CD14-positive monocyte (primary cell): ENCODE measurements around the gene CD63. TPM values are rescaled to one million over a fixed set of nuclear protein-coding genes. Genes with fewer than 3 reads are reported as not detected.

ENCODE experiments used
- DNase-seq, 3 donors: peaks; one replicate each; pipeline ENCODE4 v3.0.0-alpha.2; 2011 to 2022
- H2AFZ ChIP-seq: 2 replicates; pipeline ENCODE4 v1.6.0; 2012; ENCODE audit warnings: mild to moderate bottlenecking, low read depth, low read length, inconsistent platforms; ENCODE audit not compliant: insufficient read depth, poor library complexity, severe bottlenecking
- H3K27ac ChIP-seq, 2 donors: 1 replicate in 1 of 2; 2 replicates in 1 of 2; pipeline ENCODE4 v1.5.1; 2012 to 2013; ENCODE audit warnings: low read length in 2 of 2, control low read depth in 1 of 2, inconsistent platforms in 1 of 2, low read depth in 1 of 2, mild to moderate bottlenecking in 1 of 2
- H3K27me3 ChIP-seq, 2 donors: one replicate each; pipeline versions ENCODE4 v1.6.0 to v1.6.1; 2011 to 2013; ENCODE audit warnings: low read length in 2 of 2; ENCODE audit not compliant: control insufficient read depth in 2 of 2, insufficient read depth in 2 of 2
- H3K36me3 ChIP-seq, 2 donors: replicated peaks in 1 of 2; 1 replicate in 1 of 2; 2 replicates in 1 of 2; pipeline versions ENCODE4 v1.5.1 to v1.6.1; 2012 to 2013; ENCODE audit warnings: low read length in 2 of 2, control low read depth in 1 of 2, inconsistent platforms in 1 of 2, mild to moderate bottlenecking in 1 of 2; ENCODE audit not compliant: insufficient read depth in 2 of 2, control insufficient read depth in 1 of 2
- H3K4me1 ChIP-seq, 2 donors: 1 replicate in 1 of 2; 2 replicates in 1 of 2; pipeline versions ENCODE4 v1.5.1 to v1.6.1; 2012 to 2013; ENCODE audit warnings: low read length in 2 of 2, control low read depth in 1 of 2, inconsistent platforms in 1 of 2, mild to moderate bottlenecking in 1 of 2, moderate library complexity in 1 of 2; ENCODE audit not compliant: insufficient read depth in 2 of 2, control insufficient read depth in 1 of 2
- H3K4me2 ChIP-seq: replicated peaks from 2 replicates; pipeline ENCODE3; 2012; ENCODE audit warnings: low read length, moderate library complexity, mild to moderate bottlenecking; ENCODE audit not compliant: poor library complexity, severe bottlenecking; ENCODE audit errors: extremely low read depth
- H3K4me3 ChIP-seq, 3 experiments: fragments of 200-600 bp in 1 of 3; sonication (generic) in 1 of 3; replicated peaks in 1 of 3; 1 replicate in 2 of 3; 2 replicates in 1 of 3; pipeline ENCODE4 v1.5.1; 2011 to 2013; ENCODE audit warnings: low read length in 3 of 3, mild to moderate bottlenecking in 3 of 3, control low read depth in 2 of 3, low read depth in 2 of 3, inconsistent platforms in 1 of 3, moderate library complexity in 1 of 3
- H3K79me2 ChIP-seq: 2 replicates; pipeline ENCODE4 v1.6.0; 2012; ENCODE audit warnings: mild to moderate bottlenecking, control low read depth, inconsistent platforms, low read length, moderate library complexity; ENCODE audit not compliant: insufficient read depth
- H3K9ac ChIP-seq: 2 replicates; pipeline ENCODE4 v1.6.0; 2017; ENCODE audit warnings: low read length, mild to moderate bottlenecking; ENCODE audit not compliant: insufficient read depth, poor library complexity, severe bottlenecking
- H3K9me3 ChIP-seq, 2 donors: replicated peaks in 1 of 2; 1 replicate in 1 of 2; 2 replicates in 1 of 2; pipeline versions ENCODE4 v1.5.1 to v1.6.1; 2012 to 2013; ENCODE audit warnings: low read length in 2 of 2, control low read depth in 1 of 2; ENCODE audit not compliant: control insufficient read depth in 1 of 2, insufficient read depth in 1 of 2
- H4K20me1 ChIP-seq: 2 replicates; pipeline ENCODE4 v1.6.0; 2012; ENCODE audit warnings: mild to moderate bottlenecking, low read length, control low read depth, moderate library complexity; ENCODE audit not compliant: insufficient read depth
- H3K27ac Mint-ChIP-seq, 7 donors: one replicate each; pipeline ENCODE4 v1.8.0; 2020; ENCODE audit warnings: mild to moderate bottlenecking in 7 of 7, mixed read lengths in 7 of 7, moderate library complexity in 6 of 7, inconsistent platforms in 2 of 7
- H3K27me3 Mint-ChIP-seq, 3 donors: one replicate each; pipeline ENCODE4 v1.8.0; 2021 to 2022; ENCODE audit warnings: low read depth in 3 of 3, mild to moderate bottlenecking in 3 of 3, mixed read lengths in 3 of 3, moderate library complexity in 3 of 3, inconsistent platforms in 1 of 3
- H3K36me3 Mint-ChIP-seq, 2 donors: one replicate each; pipeline ENCODE4 v1.8.0; 2020; ENCODE audit warnings: mixed read lengths in 2 of 2, inconsistent platforms in 1 of 2, mild to moderate bottlenecking in 1 of 2
- H3K4me1 Mint-ChIP-seq: one replicate; pipeline ENCODE4 v1.8.0; 2020; ENCODE audit warnings: mild to moderate bottlenecking, mixed read lengths
- H3K4me3 Mint-ChIP-seq, 2 donors: one replicate each; pipeline ENCODE4 v1.8.0; 2020; ENCODE audit warnings: mild to moderate bottlenecking in 2 of 2, mixed read lengths in 2 of 2, moderate library complexity in 1 of 2
- H3K9me3 Mint-ChIP-seq, 7 donors: one replicate each; pipeline ENCODE4 v1.8.0; 2020 to 2022; ENCODE audit warnings: mixed read lengths in 7 of 7, mild to moderate bottlenecking in 6 of 7, moderate library complexity in 6 of 7, inconsistent platforms in 2 of 7
- WGBS: methylation state at CpG from one replicate; pipeline ENCODE4 v1.1.5; 2013; ENCODE audit warnings: missing lambda C conversion rate; ENCODE audit not compliant: insufficient coverage; 5-methylcytosine and 5-hydroxymethylcytosine counted together
- intact Hi-C, 2 donors: fragments of 100-400 bp; cut with micrococcal nuclease; formaldehyde crosslinking; loops; one replicate each; pipeline versions ENCODE4 v1.15.0 to v1.15.1; 2023
- polyA plus RNA-seq, 3 donors: library from polyadenylated mRNA; depleted of rRNA in 1 of 3; unstranded in 2 of 3; stranded (reverse) in 1 of 3; fragments of 300-500 nt in 2 of 3; fragments of >200 nt in 1 of 3; fragmentation: Illumina TruSeq in 2 of 3; gene quantifications; 1 replicate in 2 of 3; 2 replicates in 1 of 3; pipeline ENCODE4 v1.2.3, GENCODE V29; 2012 to 2021
- TF ChIP-seq, protein P1 (sequence below): fragments of 200-600 bp; IDR thresholded peaks from one replicate; pipeline ENCODE4 v1.8.0; 2022; ENCODE audit warnings: antibody characterized with exemption, mild to moderate bottlenecking

CD63 gene
- polyA plus RNA-seq, 3 donors: 336 to 1,099 (median 988) TPM

- Mint-ChIP-seq H3K4me3 (no peak overlapping the region), H3K9me3 (no peaks in the 10 kb centered on the region), H3K4me1 (peaks cover 32% of the 10 kb centered on the region), H3K36me3 (peaks cover 5% of the 10 kb centered on the region in 2 donors), H3K27ac (no peak overlapping the region), H3K27me3 (peaks cover 4 to 7% (median 6%) of the 10 kb centered on the region in 3 donors)
- Histone ChIP-seq H3K4me2 (no peak overlapping the region), H3K9me3 (no peaks in the 10 kb centered on the region), H3K9ac (no peak overlapping the region), H3K4me3 (no peak overlapping the region), H3K4me1 (peaks cover 15 to 23% of the 10 kb centered on the region in 2 donors), H3K27me3 (no peaks in the 10 kb centered on the region), H3K36me3 (no peaks in the 10 kb centered on the region), H2AFZ (no peak overlapping the region), H3K79me2 (no peaks in the 10 kb centered on the region), H3K27ac (no peak overlapping the region), H4K20me1 (no peaks in the 10 kb centered on the region)
- WGBS: 95% methylated on average over 6 of the region's 7 CpGs
- DNase-seq: no peak
- intact Hi-C loops: loop anchor here in 1 of 2 donors (5.0 kb wide), 1 partner anchor 34 kb away; the partner anchor contains the start of gene BLOC1S1
- TF ChIP-seq, protein P1, sequence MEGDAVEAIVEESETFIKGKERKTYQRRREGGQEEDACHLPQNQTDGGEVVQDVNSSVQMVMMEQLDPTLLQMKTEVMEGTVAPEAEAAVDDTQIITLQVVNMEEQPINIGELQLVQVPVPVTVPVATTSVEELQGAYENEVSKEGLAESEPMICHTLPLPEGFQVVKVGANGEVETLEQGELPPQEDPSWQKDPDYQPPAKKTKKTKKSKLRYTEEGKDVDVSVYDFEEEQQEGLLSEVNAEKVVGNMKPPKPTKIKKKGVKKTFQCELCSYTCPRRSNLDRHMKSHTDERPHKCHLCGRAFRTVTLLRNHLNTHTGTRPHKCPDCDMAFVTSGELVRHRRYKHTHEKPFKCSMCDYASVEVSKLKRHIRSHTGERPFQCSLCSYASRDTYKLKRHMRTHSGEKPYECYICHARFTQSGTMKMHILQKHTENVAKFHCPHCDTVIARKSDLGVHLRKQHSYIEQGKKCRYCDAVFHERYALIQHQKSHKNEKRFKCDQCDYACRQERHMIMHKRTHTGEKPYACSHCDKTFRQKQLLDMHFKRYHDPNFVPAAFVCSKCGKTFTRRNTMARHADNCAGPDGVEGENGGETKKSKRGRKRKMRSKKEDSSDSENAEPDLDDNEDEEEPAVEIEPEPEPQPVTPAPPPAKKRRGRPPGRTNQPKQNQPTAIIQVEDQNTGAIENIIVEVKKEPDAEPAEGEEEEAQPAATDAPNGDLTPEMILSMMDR: no peak
These were observed 45.1 kb downstream of the CD63 start for GRCh38 chr12:55683676-55684075.

DNA sequence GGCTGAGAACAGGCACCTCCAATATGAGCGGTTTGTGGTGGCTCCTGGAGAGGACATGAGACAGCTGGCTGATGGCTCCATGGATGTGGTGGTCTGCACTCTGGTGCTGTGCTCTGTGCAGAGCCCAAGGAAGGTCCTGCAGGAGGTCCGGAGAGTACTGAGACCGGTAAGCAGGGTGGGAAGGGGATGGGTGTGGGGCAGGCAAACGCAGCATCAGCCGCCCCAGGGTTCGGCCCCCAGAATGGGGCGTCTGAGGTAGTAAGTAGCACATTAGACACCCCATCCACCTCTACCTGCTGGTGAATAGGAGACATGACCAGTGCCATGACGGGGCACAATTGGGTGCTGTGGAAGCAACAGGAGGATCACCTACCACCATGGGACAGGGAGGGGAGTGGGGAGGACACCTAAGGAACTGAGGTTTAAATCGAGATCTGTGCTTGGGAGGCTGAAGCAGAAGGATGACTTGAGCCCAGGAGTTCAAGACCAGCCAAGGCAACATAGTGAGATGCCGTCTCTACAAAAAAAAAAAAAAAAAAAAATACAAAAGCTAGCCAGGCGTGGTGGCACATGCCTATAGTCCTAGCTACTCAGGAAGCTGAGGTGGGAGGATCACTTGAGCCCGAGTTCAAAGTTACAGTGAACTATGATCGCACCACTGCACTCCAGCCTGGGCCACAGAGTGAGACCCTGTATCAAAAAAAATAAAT lies 46.6 kb downstream of the CD63 start:
- Mint-ChIP-seq H3K9me3 (no peaks in the 10 kb centered on the region), H3K4me1 (peaks cover 32% of the 10 kb centered on the region), H3K27me3 (peaks cover 4 to 7% (median 6%) of the 10 kb centered on the region in 3 donors), H3K4me3 (peak overlapping the region; percentile 72 to 93), H3K27ac (peak overlapping the region in 2 of 7 donors; percentile 37 to 72), H3K36me3 (peaks cover 0 to 5% of the 10 kb centered on the region in 2 donors)
- DNase-seq: no peak
- TF ChIP-seq, protein P1: no peak
- Histone ChIP-seq H3K9me3 (no peaks in the 10 kb centered on the region), H3K4me2 (peak overlapping the region; percentile 67), H3K27ac (no peak overlapping the region), H3K36me3 (no peaks in the 10 kb centered on the region), H4K20me1 (no peaks in the 10 kb centered on the region), H3K4me3 (peak overlapping the region; percentile 1 to 60 (median 31)), H3K4me1 (peaks cover 20 to 27% of the 10 kb centered on the region in 2 donors), H2AFZ (peak overlapping the region; percentile 79), H3K9ac (peak overlapping the region; percentile 17), H3K27me3 (no peaks in the 10 kb centered on the region), H3K79me2 (no peaks in the 10 kb centered on the region)
- intact Hi-C loops: loop anchor here in 1 of 2 donors (5.0 kb wide), 1 partner anchor 35 kb away; the partner anchor contains the start of gene BLOC1S1
- 75% methylated on average over 3 of the region's 13 CpGs for WGBS
